Mucosa of descending colon (tissue), 3 donors: ENCODE data around the gene PTPRN2. TPM values are rescaled to one million over a fixed set of nuclear protein-coding genes. Genes with fewer than 3 reads are reported as not detected.

Source experiments
- ATAC-seq: fragments of 200-7000 bp; cut with Tn5 transposase; one replicate; pipeline ENCODE4 v1.9.1; 2020; ENCODE audit warnings: mild to moderate bottlenecking, moderate library complexity
- DNase-seq, 3 donors: peaks; one replicate each; pipeline ENCODE4 v3.0.0-alpha.2; 2020
- H3K36me3 ChIP-seq: fragments of 200-600 bp; one replicate; pipeline ENCODE4 v1.8.0; 2021; ENCODE audit warnings: low read depth, mild to moderate bottlenecking
- H3K4me1 ChIP-seq: fragments of 200-600 bp; one replicate; pipeline ENCODE4 v1.8.0; 2021; ENCODE audit warnings: low read depth, mild to moderate bottlenecking
- H3K4me3 ChIP-seq: fragments of 200-600 bp; one replicate; pipeline ENCODE4 v1.8.0; 2021; ENCODE audit warnings: mild to moderate bottlenecking
- H3K9me3 ChIP-seq: fragments of 200-600 bp; one replicate; pipeline ENCODE4 v1.8.0; 2021; ENCODE audit warnings: mild to moderate bottlenecking
- CTCF ChIP-seq: fragments of 200-600 bp; IDR thresholded peaks from one replicate; pipeline ENCODE4 v1.8.0; 2022; ENCODE audit warnings: antibody characterized with exemption, mild to moderate bottlenecking
- intact Hi-C, 2 donors: fragments of 100-400 bp; cut with DNase I in 1 of 2; cut with micrococcal nuclease in 1 of 2; formaldehyde crosslinking; loops; one replicate each; pipeline versions ENCODE4 v1.11.0 to v1.11.1; 2022; cut with DNase I, micrococcal nuclease
- total RNA-seq, 3 donors: library from RNA; stranded (reverse); fragmentation: NEBNext Ultra II Directional in 2 of 3; extraction: Animal tissue kit (Norgen Biotek cat#: 25700) in 2 of 3; gene quantifications; one replicate each; pipeline versions ENCODE4 v1.2.1 to v1.2.4, GENCODE V29; 2021 to 2023
- donor health status: DM: no; HTN: no; CAD: no; lungs with moderate emphysema.
- donor health status: DM: no; HTN: no; CAD: no.
- donor health status: DM: no; HTN: yes; CAD: no.

The PTPRN2 gene
- total RNA-seq, 3 donors from 2014 or later = 12.5 to 28.0 (median 26.2) TPM

GRCh38 chr7:158590181-158590530, 2.5 kb upstream of the PTPRN2 start:
- H3K9me3 ChIP-seq = no peaks in the 10 kb centered on the region
- peaks cover 18% of the 10 kb centered on the region for H3K4me1 ChIP-seq
- ATAC-seq (no peak), DNase-seq (peak in 1 of 3 donors; percentile 5)
- H3K36me3 ChIP-seq = no peaks in the 10 kb centered on the region
- TF ChIP-seq CTCF = no peak
- no peak overlapping the region for H3K4me3 ChIP-seq
- intact Hi-C loops = no loop called here

- H3K4me1 ChIP-seq = peaks cover 18% of the 10 kb centered on the region
- no peaks in the 10 kb centered on the region for H3K36me3 ChIP-seq
- ATAC-seq (no peak), DNase-seq (no peak)
- TF ChIP-seq CTCF = no peak
- intact Hi-C loops = no loop called here
- no peak overlapping the region for H3K4me3 ChIP-seq
- H3K9me3 ChIP-seq = no peaks in the 10 kb centered on the region
Measured at GRCh38 chr7:158589653-158590052, 2.0 kb upstream of the PTPRN2 start.

GRCh38 chr7:158588878-158589442, 1.3 kb upstream of the PTPRN2 start:
- ATAC-seq = no peak
- DNase-seq = no peak
- intact Hi-C loops = no loop called here
- H3K36me3 ChIP-seq = no peaks in the 10 kb centered on the region
- H3K9me3 ChIP-seq = no peaks in the 10 kb centered on the region
- no peak for TF ChIP-seq CTCF
- peaks cover 18% of the 10 kb centered on the region for H3K4me1 ChIP-seq
- H3K4me3 ChIP-seq = no peak overlapping the region

GRCh38 chr7:158588085-158588877, 658 bp upstream of the PTPRN2 start:
- no peak for TF ChIP-seq CTCF
- Histone ChIP-seq H3K36me3 (no peaks in the 10 kb centered on the region), H3K4me1 (peaks cover 18% of the 10 kb centered on the region), H3K9me3 (no peaks in the 10 kb centered on the region), H3K4me3 (no peak overlapping the region)
- DNase-seq (peak in 2 of 3 donors; percentile 16 to 57), ATAC-seq (no peak)
- intact Hi-C loops = no loop called here

- no peak for TF ChIP-seq CTCF
Measured at GRCh38 chr7:158586499-158587161, 993 bp downstream of the PTPRN2 start.

More at GRCh38 chr7:158586499-158587161, 993 bp downstream of the PTPRN2 start:
- no peak overlapping the region for H3K4me3 ChIP-seq
- DNase-seq = peak in 2 of 3 donors; percentile 23 to 38
- no peaks in the 10 kb centered on the region for H3K9me3 ChIP-seq
- peaks cover 27% of the 10 kb centered on the region for H3K4me1 ChIP-seq
- no peak for ATAC-seq
- H3K36me3 ChIP-seq = no peaks in the 10 kb centered on the region
- intact Hi-C loops = no loop called here
